ENCODE results near the gene SRPX2.

GRCh38 chrX:100695991-100696390 is 52.0 kb downstream of the SRPX2 start:
- TF ChIP-seq CTCF (IDR thresholded peaks at IDR 0.05) (no peak), POLR2A (IDR thresholded peaks at IDR 0.05) (no peak)

Measured in right lobe of liver (tissue), 4 donors.